Measurements from ENCODE around the gene GP5. TPM values are rescaled to one million over a fixed set of nuclear protein-coding genes. Genes with fewer than 3 reads are reported as not detected.

GP5 gene
- total RNA-seq, 1 donor from 2014 or later = not detected

GRCh38 chr3:194384156-194384555, 14.9 kb downstream of the GP5 start:
- H3K27me3 Mint-ChIP-seq (ENCODE audit: low read depth) = peaks cover 37% of the 10 kb centered on the region
- no peak for DNase-seq (ENCODE audit: low spot score)
- no peaks in the 10 kb centered on the region for H3K9me3 Mint-ChIP-seq (ENCODE audit: low read depth)

GRCh38 chr3:194383276-194383940, 15.7 kb downstream of the GP5 start:
- H3K36me3 Mint-ChIP-seq (ENCODE audit: low read depth) = no peaks in the 10 kb centered on the region

More at GRCh38 chr3:194384156-194384555, 14.9 kb downstream of the GP5 start:
- Mint-ChIP-seq H3K4me1 (ENCODE audit: low read depth) (peaks cover 3% of the 10 kb centered on the region), H3K36me3 (ENCODE audit: low read depth) (no peaks in the 10 kb centered on the region), H3K4me3 (ENCODE audit: unreplicated experiment) (no peak overlapping the region), H3K27ac (ENCODE audit: unreplicated experiment) (no peak overlapping the region)
- no peak for TF ChIP-seq CTCF (IDR thresholded peaks at IDR 0.05)

GRCh38 chr3:194382892-194383223, 16.2 kb downstream of the GP5 start:
- no peaks in the 10 kb centered on the region for H3K9me3 Mint-ChIP-seq (ENCODE audit: low read depth)
- peaks cover 3% of the 10 kb centered on the region for H3K4me1 Mint-ChIP-seq (ENCODE audit: low read depth)
- H3K4me3 Mint-ChIP-seq (ENCODE audit: unreplicated experiment) = no peak overlapping the region
- TF ChIP-seq CTCF (IDR thresholded peaks at IDR 0.05) = no peak
- peaks cover 40% of the 10 kb centered on the region for H3K27me3 Mint-ChIP-seq (ENCODE audit: low read depth)
- no peak for DNase-seq (ENCODE audit: low spot score)
- H3K36me3 Mint-ChIP-seq (ENCODE audit: low read depth) = no peaks in the 10 kb centered on the region
- H3K27ac Mint-ChIP-seq (ENCODE audit: unreplicated experiment) = no peak overlapping the region

More at GRCh38 chr3:194383276-194383940, 15.7 kb downstream of the GP5 start:
- Mint-ChIP-seq H3K4me1 (ENCODE audit: low read depth) (peaks cover 3% of the 10 kb centered on the region), H3K27me3 (ENCODE audit: low read depth) (peaks cover 40% of the 10 kb centered on the region), H3K27ac (ENCODE audit: unreplicated experiment) (no peak overlapping the region), H3K9me3 (ENCODE audit: low read depth) (no peaks in the 10 kb centered on the region), H3K4me3 (ENCODE audit: unreplicated experiment) (no peak overlapping the region)
- no peak for DNase-seq (ENCODE audit: low spot score)
- TF ChIP-seq CTCF (IDR thresholded peaks at IDR 0.05) = no peak

- no peak for TF ChIP-seq CTCF (IDR thresholded peaks at IDR 0.05)
- no peak for DNase-seq (ENCODE audit: low spot score)
- Mint-ChIP-seq H3K9me3 (ENCODE audit: low read depth) (no peaks in the 10 kb centered on the region), H3K4me1 (ENCODE audit: low read depth) (peaks cover 3% of the 10 kb centered on the region), H3K27ac (ENCODE audit: unreplicated experiment) (no peak overlapping the region), H3K27me3 (ENCODE audit: low read depth) (peaks cover 40% of the 10 kb centered on the region), H3K36me3 (ENCODE audit: low read depth) (no peaks in the 10 kb centered on the region), H3K4me3 (ENCODE audit: unreplicated experiment) (no peak overlapping the region)
Observed at GRCh38 chr3:194382196-194382891, 16.7 kb downstream of the GP5 start.

- peaks cover 32% of the 10 kb centered on the region for H3K27me3 Mint-ChIP-seq (ENCODE audit: low read depth)
- no peak for DNase-seq (ENCODE audit: low spot score)
- peaks cover 3% of the 10 kb centered on the region for H3K4me1 Mint-ChIP-seq (ENCODE audit: low read depth)
- TF ChIP-seq CTCF (IDR thresholded peaks at IDR 0.05) = no peak
- H3K4me3 Mint-ChIP-seq (ENCODE audit: unreplicated experiment) = no peak overlapping the region
- H3K36me3 Mint-ChIP-seq (ENCODE audit: low read depth) = no peaks in the 10 kb centered on the region
- H3K9me3 Mint-ChIP-seq (ENCODE audit: low read depth) = no peaks in the 10 kb centered on the region
- no peak overlapping the region for H3K27ac Mint-ChIP-seq (ENCODE audit: unreplicated experiment)
Observed at GRCh38 chr3:194381460-194381875, 17.6 kb downstream of the GP5 start.
